ENCODE measurements around the gene SPRYD7.
A peak's percentile ranks its signal among the peaks of the same experiment; 100 is the strongest.

Gene SPRYD7

GRCh38 chr13:49936968-49937273 is 781 bp upstream of the SPRYD7 start (continued):
- TF ChIP-seq REST (tag by site-specific recombination; IDR thresholded peaks at IDR 0.05) (0 out of 2 replicates have a peak, but pooled peaks have one; percentile 6), ZNF398 (tag by site-specific recombination; IDR thresholded peaks at IDR 0.05) (no peak), SCRT1 (tag by site-specific recombination; IDR thresholded peaks at IDR 0.05; ENCODE audit: borderline replicate concordance) (no peak), ZNF354C (tag by site-specific recombination; IDR thresholded peaks at IDR 0.05; ENCODE audit: borderline replicate concordance, low read depth) (no peak)

GRCh38 chr13:49935171-49936074 is 717 bp downstream of the SPRYD7 start:
- ChIA-PET POLR2A (interaction anchor here (0.7 to 1.4 kb wide), 6 partner anchors 10 to 525 kb away, joined by 3 to 10 read pairs (median 4); partner anchors contain the start of genes KPNA3 and TRIM13), CTCF (interaction anchor here (1.2 to 1.3 kb wide), 3 partner anchors 10 to 284 kb away, joined by 4 to 7 read pairs (median 5); partner anchors contain the start of gene TRIM13)
- Histone ChIP-seq H3K4me1 (ENCODE audit: control insufficient read depth, insufficient read depth, low read length) (peaks cover 4% of the 10 kb centered on the region; the same call in 1 of the 2 replicates), H3K4me3 (ENCODE audit: low read depth, low read length) (peak overlapping the region; percentile 94), H3K36me3 (ENCODE audit: control insufficient read depth in 2 of 2, insufficient read depth in 1 of 2, low read length in 2 of 2) (no peaks in the 10 kb centered on the region; a peak in 1 of 3 replicates), H3K9me3 (ENCODE audit: control insufficient read depth, insufficient read depth, low read depth, low read length) (no peaks in the 10 kb centered on the region), H3K27ac (ENCODE audit: extremely low read depth, low read depth, low read length) (peak overlapping the region; percentile 58; the same call in 1 of the 2 replicates)
- no peak for TF ChIP-seq SP7 (tag by site-specific recombination; IDR thresholded peaks at IDR 0.05)
- TF ChIP-seq ZNF148 (tag by site-specific recombination; IDR thresholded peaks at IDR 0.05; ENCODE audit: borderline replicate concordance), result no peak
- TF ChIP-seq ZSCAN18 (tag by site-specific recombination; IDR thresholded peaks at IDR 0.05), result no peak
- peak; percentile 19; the same call in 1 of the 2 replicates for TF ChIP-seq EGR2 (tag by site-specific recombination; IDR thresholded peaks at IDR 0.05; ENCODE audit: low read depth)
- TF ChIP-seq KLF8 (tag by site-specific recombination; IDR thresholded peaks at IDR 0.05), result no peak
- peak; percentile 63 for TF ChIP-seq SP2 (tag by site-specific recombination; IDR thresholded peaks at IDR 0.05)
- TF ChIP-seq ZNF544 (tag by site-specific recombination; IDR thresholded peaks at IDR 0.05), result no peak
- TF ChIP-seq ZBTB8A (tag by site-specific recombination; IDR thresholded peaks at IDR 0.05), result peak; percentile 64
- no peak for TF ChIP-seq ZNF623 (tag by site-specific recombination; IDR thresholded peaks at IDR 0.05)
- TF ChIP-seq ZNF785 (tag by site-specific recombination; IDR thresholded peaks at IDR 0.05), result no peak
- TF ChIP-seq ZNF792 (tag by site-specific recombination; IDR thresholded peaks at IDR 0.05), result no peak
- TF ChIP-seq ZNF416 (tag by site-specific recombination; IDR thresholded peaks at IDR 0.05), result no peak
- no peak for TF ChIP-seq OSR2 (tag by site-specific recombination; IDR thresholded peaks at IDR 0.05)
- no peak for TF ChIP-seq GLI2 (tag by site-specific recombination; IDR thresholded peaks at IDR 0.05; ENCODE audit: borderline replicate concordance, low read depth)
- TF ChIP-seq ZNF335 (tag by site-specific recombination; conservative IDR thresholded peaks at IDR 0.05), result peak; percentile 94
- no peak for TF ChIP-seq ZNF555 (tag by site-specific recombination; conservative IDR thresholded peaks at IDR 0.05)
- no peak for TF ChIP-seq BCL11A (tag by site-specific recombination; IDR thresholded peaks at IDR 0.05; ENCODE audit: low read depth)
- TF ChIP-seq KLF1 (tag by site-specific recombination; IDR thresholded peaks at IDR 0.05), result 0 out of 2 replicates have a peak, but pooled peaks have one; percentile 6
- no peak for TF ChIP-seq GLIS2 (tag by site-specific recombination; IDR thresholded peaks at IDR 0.05)
- no peak for TF ChIP-seq ZNF529 (tag by site-specific recombination; IDR thresholded peaks at IDR 0.05; ENCODE audit: insufficient replicate concordance)
- TF ChIP-seq SCRT1 (tag by site-specific recombination; IDR thresholded peaks at IDR 0.05; ENCODE audit: borderline replicate concordance), result 0 out of 2 replicates have a peak, but pooled peaks have one; percentile 34
- no peak for TF ChIP-seq ZNF311 (tag by site-specific recombination; IDR thresholded peaks at IDR 0.05; ENCODE audit: borderline replicate concordance)
- peak; percentile 68 for TF ChIP-seq IKZF3 (tag by site-specific recombination; IDR thresholded peaks at IDR 0.05)
